ENCODE measurements around the gene RIF1. TPM values are rescaled to one million over a fixed set of nuclear protein-coding genes. Genes with fewer than 3 reads are reported as not detected.

Gene RIF1
- total RNA-seq, 1 donor from 2014 or later, result 28.6 TPM

- no peak for TF ChIP-seq CTCF (conservative IDR thresholded peaks at IDR 0.05; ENCODE audit: low read depth, low read length)
- H3K4me3 ChIP-seq (ENCODE audit: low read depth, low read length), result no peak overlapping the region
- no peak for DNase-seq (ENCODE audit: low read depth)
Observed at GRCh38 chr2:151379169-151379568, 30.5 kb upstream of the RIF1 start.

GRCh38 chr2:151380580-151381235 lies 29.0 kb upstream of the RIF1 start:
- TF ChIP-seq CTCF (conservative IDR thresholded peaks at IDR 0.05; ENCODE audit: low read depth, low read length), result no peak

GRCh38 chr2:151381266-151381665 lies 28.4 kb upstream of the RIF1 start:
- DNase-seq (ENCODE audit: low read depth), result no peak
- no peak overlapping the region for H3K4me3 ChIP-seq (ENCODE audit: low read depth, low read length)
- TF ChIP-seq CTCF (conservative IDR thresholded peaks at IDR 0.05; ENCODE audit: low read depth, low read length), result no peak

More at GRCh38 chr2:151380580-151381235, 29.0 kb upstream of the RIF1 start:
- no peak for DNase-seq (ENCODE audit: low read depth)
- no peak overlapping the region for H3K4me3 ChIP-seq (ENCODE audit: low read depth, low read length)

- no peak for DNase-seq (ENCODE audit: low read depth)
- TF ChIP-seq CTCF (conservative IDR thresholded peaks at IDR 0.05; ENCODE audit: low read depth, low read length), result no peak
- no peak overlapping the region for H3K4me3 ChIP-seq (ENCODE audit: low read depth, low read length)
Observed at GRCh38 chr2:151388011-151388410, 21.7 kb upstream of the RIF1 start.

GRCh38 chr2:151391436-151391835 lies 18.3 kb upstream of the RIF1 start:
- DNase-seq (ENCODE audit: low read depth), result no peak
- TF ChIP-seq CTCF (conservative IDR thresholded peaks at IDR 0.05; ENCODE audit: low read depth, low read length), result no peak

GRCh38 chr2:151394509-151394908 lies 15.2 kb upstream of the RIF1 start:
- no peak overlapping the region for H3K4me3 ChIP-seq (ENCODE audit: low read depth, low read length)
- no peak for TF ChIP-seq CTCF (conservative IDR thresholded peaks at IDR 0.05; ENCODE audit: low read depth, low read length)
- DNase-seq (ENCODE audit: low read depth), result no peak

More at GRCh38 chr2:151391436-151391835, 18.3 kb upstream of the RIF1 start:
- no peak overlapping the region for H3K4me3 ChIP-seq (ENCODE audit: low read depth, low read length)
